Stimulated activated CD4-positive, alpha-beta T cell treated with anti-CD3 and anti-CD28 coated beads, Interleukin-12 subunit alpha, Interleukin-12 subunit beta, amount 100 ng/mL, for 24 hours (primary cell): Measurements from ENCODE around the gene CPEB3.
"Not testable (repeated sequence)": the region's sequence is repeated elsewhere in the genome, so short reads cannot be mapped to it uniquely, and the experiment has no call there.

Experiments used
- DNase-seq, 2 experiments: peaks; one replicate each; pipeline ENCODE4 v3.0.0-alpha.2; 2020; ENCODE audit warnings: low read depth in 2 of 2

The CPEB3 gene

DNA sequence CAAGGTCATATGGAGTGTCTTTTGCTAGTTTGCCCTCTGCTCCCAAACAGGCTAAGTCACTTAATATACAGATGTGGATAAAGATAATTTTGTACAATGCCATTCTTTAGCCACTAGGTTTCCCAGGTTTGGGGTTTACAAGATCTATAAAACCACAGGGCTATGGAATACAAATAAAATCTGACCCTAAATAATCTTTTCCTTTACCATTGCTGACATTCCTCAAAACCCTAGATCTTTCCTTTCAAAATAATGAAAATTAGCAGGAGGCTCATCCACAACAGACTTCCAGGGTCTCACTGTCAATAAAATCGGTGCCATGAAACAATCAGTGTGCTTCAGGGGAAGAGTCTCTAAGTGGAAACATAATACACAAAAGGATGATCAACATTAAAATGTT lies 148.4 kb downstream of the CPEB3 start:
- no peak for DNase-seq

DNA sequence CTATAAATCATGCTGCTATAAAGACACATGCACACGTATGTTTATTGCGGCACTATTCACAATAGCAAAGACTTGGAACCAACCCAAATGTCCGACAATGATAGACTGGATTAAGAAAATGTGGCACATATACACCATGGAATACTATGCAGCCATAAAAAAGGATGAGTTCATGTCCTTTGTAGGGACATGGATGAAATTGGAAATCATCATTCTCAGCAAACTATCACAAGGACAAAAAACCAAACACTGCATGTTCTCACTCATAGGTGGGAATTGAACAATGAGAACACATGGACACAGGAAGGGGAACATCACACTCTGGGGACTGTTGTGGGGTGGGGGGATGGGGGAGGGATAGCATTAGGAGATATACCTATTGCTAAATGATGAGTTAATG lies 149.7 kb downstream of the CPEB3 start:
- not testable (repeated sequence) for DNase-seq

GRCh38 chr10:92134049-92134448 lies 156.8 kb downstream of the CPEB3 start:
- DNase-seq = not testable (repeated sequence)

DNA sequence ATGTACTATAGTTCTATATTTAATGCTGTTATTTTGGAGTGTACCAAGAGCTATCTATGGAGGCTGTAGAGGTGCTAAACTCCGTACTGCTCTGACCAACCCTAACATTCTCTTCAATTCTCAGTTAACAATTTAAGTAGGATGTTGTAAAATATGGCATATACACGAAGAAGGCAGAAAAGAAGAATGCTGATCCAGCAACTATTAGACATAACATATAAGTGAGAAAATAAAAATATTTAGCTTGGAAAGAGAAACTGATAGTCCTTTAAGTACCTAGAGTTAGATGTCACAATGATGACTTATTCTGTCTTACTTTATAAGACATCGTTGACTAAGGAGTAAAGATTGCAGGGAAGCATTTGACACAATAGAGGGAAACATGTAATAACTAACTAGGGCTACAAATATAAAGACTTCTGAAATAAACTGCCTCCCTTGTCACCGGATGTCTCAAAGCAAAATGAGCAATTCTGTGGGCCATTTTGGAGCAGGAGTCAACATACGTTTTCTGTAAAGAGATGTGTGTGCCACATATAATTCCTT lies 159.5 kb downstream of the CPEB3 start:
- DNase-seq = no peak

DNA sequence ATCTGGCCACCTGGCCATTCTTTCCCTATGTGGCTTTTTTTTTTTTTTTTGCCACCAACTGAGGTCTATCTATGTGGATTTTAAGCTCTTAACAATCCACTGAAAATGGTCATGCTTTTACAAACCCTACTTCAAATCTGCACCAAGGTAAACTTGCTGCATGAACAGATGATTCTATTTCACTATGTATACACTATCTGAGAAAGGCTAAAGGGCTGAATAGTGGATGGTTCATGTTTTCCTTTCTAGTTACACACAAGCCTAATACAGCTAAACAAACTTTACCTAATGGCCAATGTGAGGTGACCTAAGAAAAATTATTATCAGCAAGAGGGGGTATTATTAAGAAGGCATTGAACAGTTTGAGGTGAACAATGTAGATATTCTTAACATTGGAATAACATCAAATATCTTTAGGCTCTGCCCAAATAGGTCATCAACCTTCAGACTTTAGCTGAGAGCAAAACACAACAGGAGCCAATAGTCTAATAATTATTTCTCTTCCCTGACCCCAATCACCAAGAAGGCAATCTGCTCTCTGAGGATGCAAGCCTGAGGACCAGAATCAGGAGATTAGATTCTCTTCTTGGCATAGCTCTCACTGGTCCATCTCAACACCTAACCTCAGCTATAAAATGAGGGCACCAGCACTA lies 160.1 kb downstream of the CPEB3 start:
- DNase-seq = no peak

- DNase-seq = no peak
These were observed 164.7 kb downstream of the CPEB3 start for GRCh38 chr10:92126100-92126650.

DNA sequence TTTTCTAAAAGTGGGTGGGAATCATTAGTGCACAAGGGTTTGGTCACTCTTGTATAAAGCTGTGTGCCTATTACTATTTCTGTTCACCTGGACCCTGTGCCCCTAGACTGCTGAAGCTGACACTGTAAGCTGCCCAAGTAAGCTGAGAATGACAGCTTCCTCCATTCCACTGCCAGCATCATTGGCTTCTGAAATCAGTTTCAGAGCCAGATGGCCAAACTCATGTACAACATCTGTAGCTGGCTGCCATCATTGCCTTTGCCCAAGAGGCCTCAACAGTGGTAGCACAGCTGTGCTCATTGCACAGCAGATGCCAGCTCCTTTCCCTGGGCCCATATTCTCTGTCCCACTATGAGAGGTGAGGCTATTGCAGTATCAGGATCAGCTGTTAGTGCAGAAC lies 165.7 kb downstream of the CPEB3 start:
- no peak for DNase-seq

- no peak for DNase-seq
These were observed 166.2 kb downstream of the CPEB3 start for GRCh38 chr10:92124616-92125143.

GRCh38 chr10:92124020-92124419 lies 166.9 kb downstream of the CPEB3 start:
- no peak for DNase-seq

DNA sequence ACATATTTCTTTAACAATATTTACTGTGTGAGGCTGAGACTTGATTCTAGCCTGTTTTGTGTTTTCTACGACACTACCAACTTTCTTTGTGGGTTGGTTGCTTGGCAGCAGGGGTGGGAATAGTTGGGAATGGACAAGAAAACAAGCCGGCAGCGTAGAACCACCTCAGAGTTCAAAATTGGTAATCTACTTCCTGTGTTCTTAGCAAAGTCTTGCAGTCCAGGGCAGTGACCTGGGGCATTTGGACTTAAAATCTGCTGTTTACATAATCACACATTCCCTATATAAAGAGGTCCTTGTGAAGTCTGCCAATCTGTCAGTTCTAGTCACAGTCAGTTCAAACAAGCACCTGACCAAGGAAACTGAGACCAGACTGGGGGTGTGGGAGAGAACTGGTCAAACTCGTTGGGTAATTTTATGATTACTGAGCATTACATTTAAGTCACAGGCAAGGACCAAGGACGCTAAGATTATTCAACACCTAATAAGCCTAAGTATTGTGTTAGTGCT lies 167.9 kb downstream of the CPEB3 start:
- DNase-seq = no peak

GRCh38 chr10:92121686-92122492 lies 169.0 kb downstream of the CPEB3 start:
- DNase-seq = no peak

DNA sequence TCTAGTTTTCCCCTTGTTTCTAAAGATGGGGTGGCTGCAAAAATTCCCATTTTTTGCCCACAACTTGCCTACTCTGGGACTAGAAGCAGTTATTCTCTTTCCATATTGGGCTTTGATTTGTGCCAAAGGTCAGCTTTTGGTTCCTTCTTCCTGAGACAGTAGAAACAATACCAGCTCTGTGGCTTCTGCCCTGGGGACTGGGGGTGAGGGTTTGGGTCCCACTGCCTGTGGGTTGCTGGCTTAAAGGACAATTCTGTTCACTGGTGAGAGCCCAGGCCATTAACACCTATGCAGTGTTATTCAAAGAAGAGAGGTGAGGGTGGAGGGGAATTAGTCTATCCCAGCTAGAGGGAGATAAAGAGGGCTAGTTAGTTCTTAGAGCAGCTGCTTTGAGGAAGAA lies 171.5 kb downstream of the CPEB3 start:
- DNase-seq = no peak

DNA sequence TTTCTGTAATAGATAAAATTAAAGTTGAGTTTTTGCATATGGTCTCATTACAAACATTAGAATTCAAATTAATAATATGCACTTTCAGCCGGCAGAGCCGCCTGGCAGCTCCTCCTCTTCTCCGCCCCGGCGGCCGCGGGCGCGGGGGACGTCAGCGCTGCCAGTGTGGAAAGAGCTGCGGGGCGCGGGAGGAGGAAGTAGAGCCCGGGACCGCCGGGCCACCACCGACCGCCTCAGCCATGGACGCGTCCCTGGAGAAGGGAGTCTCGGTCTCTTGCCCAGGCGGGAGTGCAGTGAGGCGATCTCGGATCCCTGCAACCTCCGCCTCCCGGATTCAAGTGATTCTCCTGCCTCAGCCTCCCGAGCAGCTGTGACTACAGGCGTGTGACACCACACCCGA lies 176.0 kb downstream of the CPEB3 start:
- DNase-seq = not testable (repeated sequence)

DNA sequence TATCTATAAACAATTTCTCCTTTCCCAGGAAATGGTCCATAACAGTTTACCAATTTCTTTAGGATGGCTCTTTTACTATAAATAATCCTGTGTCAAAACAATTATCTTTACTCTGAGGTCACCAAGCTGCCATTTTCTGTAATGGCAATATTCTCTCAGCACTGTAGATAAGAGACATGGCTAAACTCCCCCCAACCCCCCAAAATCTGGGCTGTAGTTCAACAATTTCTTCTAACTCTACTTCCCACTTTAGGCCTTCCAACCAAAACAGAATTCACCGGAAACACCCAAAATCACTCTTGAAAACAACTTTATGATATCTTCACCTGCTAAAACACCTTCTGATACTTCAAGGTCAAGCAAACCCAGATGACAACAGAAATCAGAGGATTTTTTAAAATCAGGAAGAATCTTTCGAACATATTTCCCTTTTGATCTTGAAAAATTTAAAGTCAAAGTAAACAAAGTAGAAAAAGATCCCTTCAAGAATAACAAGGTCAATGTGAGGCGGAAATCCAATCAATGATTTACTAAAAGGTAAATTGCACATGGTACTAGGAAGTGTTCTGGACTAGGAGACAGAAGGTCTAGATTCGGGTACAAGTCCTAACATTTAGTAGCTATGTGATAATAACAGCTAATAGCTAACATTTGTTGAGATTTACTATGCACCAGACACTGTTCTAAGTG lies 176.8 kb downstream of the CPEB3 start:
- DNase-seq = no peak

GRCh38 chr10:92112462-92112861 lies 178.4 kb downstream of the CPEB3 start:
- DNase-seq = no peak

DNA sequence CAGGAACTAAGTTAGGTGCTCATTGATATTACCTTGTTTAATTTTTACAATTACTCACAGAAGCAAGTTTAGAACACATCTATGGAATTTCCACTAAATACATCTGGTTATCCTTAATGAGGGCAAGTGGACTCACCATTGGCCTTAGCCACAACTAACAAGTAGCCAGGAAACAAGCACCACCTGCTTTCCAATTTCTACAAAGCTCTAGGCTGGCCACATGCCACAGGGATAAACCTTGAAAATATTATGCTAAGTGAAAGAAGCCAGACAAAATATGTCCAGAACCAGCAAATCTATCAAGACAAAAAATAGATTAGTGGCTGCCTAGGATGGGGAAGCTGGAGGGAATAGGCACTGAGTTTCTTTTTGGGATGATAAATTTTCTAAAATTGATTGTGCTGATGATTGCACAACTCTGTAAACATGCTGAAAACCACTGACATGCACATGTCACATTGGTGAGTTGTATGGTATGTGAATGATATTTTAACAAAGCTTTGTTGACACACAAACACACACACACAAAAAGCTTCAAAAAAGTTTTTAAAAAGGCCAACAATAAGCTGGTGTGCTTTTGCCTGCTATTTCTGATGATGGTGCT lies 179.4 kb downstream of the CPEB3 start:
- no peak for DNase-seq

DNA sequence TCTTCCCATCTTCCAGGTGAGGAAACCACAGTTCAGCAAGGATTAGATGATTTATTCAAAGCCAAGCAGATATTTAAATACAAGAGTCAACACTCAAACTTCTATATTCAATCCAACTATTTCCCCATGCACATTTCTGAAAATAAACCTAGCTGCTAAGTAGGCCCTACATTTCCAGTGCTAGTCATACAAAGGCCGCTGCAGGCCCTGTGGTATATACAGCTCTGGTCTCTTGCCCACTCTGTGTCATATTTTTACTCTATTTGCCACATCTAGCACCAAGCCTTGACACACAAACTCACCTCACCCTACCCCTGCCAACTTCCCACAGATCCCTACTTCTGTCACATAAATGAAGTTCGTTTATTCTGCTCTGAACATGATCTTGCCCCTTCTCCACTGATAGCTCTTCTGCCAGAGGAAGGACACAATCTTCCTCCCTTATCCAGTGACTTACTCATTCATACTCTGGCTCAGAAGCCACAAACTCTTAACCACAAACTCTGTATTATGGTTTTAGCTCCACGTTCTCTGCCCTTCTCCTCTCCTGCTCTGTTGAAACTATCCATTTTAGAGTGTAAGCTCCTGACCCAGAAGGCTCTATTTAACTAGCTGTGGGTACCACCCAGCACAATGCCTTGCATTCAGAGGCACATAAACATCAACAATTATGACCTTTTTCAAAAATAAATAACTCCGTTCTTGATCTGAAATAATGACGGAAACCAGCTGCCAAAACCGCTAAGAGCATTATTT lies 180.7 kb downstream of the CPEB3 start:
- DNase-seq = no peak

DNA sequence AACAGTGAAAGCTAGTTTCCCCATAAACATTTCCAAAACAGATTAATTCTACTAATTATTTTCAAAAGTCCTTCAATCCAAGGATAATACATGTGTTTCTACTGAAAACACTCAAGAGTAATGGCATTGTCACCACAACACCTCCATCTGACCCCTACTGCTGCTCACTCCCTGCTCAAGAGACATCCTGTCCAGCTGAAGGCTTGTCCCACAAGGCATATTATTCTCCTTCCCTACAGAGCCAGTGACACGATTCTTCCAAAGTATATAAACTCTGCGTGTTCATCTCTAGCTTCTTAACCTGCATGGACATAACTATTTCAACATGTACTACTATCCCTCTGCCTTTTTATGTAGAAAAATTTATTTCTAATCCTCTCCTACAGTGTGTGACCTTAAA lies 182.1 kb downstream of the CPEB3 start:
- no peak for DNase-seq

- no peak for DNase-seq
These were observed 182.8 kb downstream of the CPEB3 start for GRCh38 chr10:92108120-92108519.

- no peak for DNase-seq
These were observed 187.3 kb downstream of the CPEB3 start for GRCh38 chr10:92103376-92104090.
